HepG2 (cell line): ENCODE measurements around the gene MDH2.

Experiments used
- FOXM1 ChIP-seq: sonication (generic); formaldehyde crosslinking; IDR thresholded peaks from 2 replicates; pipeline ENCODE4 v1.5.0; 2020; ENCODE audit warnings: missing genetic modification reagents
- HCFC1 ChIP-seq: fragments of 150-350 bp; IDR thresholded peaks from 2 replicates; pipeline ENCODE4 v1.6.1; 2014; ENCODE audit warnings: low read depth, low read length
- HHEX ChIP-seq: IDR thresholded peaks from 2 replicates; pipeline ENCODE4 v1.6.1; 2016; ENCODE audit warnings: control low read depth
- POLR2AphosphoS2 ChIP-seq: IDR thresholded peaks from 2 replicates; pipeline ENCODE4 v1.6.1; 2011; ENCODE audit warnings: low read depth, low read length, improper control_type of control experiment
- POLR2AphosphoS5 ChIP-seq: IDR thresholded peaks from 2 replicates; pipeline ENCODE4 v1.6.1; 2012; ENCODE audit warnings: low read depth, low read length
- RAD51 ChIP-seq: fragments of 450-650 bp; IDR thresholded peaks from 2 replicates; pipeline ENCODE4 v1.6.1; 2016; ENCODE audit warnings: borderline replicate concordance
- SIN3A ChIP-seq: IDR thresholded peaks from 2 replicates; pipeline ENCODE4 v1.6.1; 2011; ENCODE audit warnings: low read depth, mild to moderate bottlenecking, control low read depth, low read length, borderline replicate concordance
- ZKSCAN1 ChIP-seq: fragments of 150-350 bp; IDR thresholded peaks from 2 replicates; pipeline ENCODE4 v1.6.1; 2014; ENCODE audit warnings: low read length
- ZNF713 ChIP-seq: sonication (generic); formaldehyde crosslinking; IDR thresholded peaks from 2 replicates; pipeline ENCODE4 v1.4.0; 2020; ENCODE audit warnings: mild to moderate bottlenecking, missing genetic modification reagents
- ZNF782 ChIP-seq: sonication (generic); formaldehyde crosslinking; IDR thresholded peaks from 2 replicates; pipeline ENCODE4 v1.4.0; 2020; ENCODE audit warnings: missing genetic modification reagents, mild to moderate bottlenecking, borderline replicate concordance
- ZNF792 ChIP-seq: IDR thresholded peaks from 2 replicates; pipeline ENCODE4 v1.6.1; 2016
- TF ChIP-seq, protein P1 (sequence below): sonication (generic); formaldehyde crosslinking; IDR thresholded peaks from 2 replicates; pipeline ENCODE4 v1.9.0; 2021; ENCODE audit warnings: missing genetic modification reagents, mild to moderate bottlenecking, borderline replicate concordance

DNA sequence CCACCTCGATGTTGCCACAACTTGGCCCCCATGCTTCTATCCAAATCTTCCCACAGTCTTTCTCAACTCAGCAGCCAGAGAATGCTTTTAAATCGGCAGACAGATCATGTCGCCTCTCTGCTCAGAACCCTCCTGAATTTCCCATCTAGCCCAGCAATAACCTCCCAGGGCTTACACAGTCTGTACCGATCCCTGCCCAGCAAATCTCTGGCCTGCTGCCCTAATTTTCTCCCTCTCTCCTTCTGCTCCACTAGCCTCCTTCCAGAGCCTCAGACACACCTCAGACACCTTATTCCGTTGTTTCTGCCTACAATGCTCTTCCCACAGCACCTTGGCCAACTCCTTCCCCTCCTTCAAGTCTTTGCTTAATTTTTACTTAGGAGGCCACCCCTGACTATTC lies 32.3 kb downstream of the MDH2 start:
- TF ChIP-seq, protein P1, sequence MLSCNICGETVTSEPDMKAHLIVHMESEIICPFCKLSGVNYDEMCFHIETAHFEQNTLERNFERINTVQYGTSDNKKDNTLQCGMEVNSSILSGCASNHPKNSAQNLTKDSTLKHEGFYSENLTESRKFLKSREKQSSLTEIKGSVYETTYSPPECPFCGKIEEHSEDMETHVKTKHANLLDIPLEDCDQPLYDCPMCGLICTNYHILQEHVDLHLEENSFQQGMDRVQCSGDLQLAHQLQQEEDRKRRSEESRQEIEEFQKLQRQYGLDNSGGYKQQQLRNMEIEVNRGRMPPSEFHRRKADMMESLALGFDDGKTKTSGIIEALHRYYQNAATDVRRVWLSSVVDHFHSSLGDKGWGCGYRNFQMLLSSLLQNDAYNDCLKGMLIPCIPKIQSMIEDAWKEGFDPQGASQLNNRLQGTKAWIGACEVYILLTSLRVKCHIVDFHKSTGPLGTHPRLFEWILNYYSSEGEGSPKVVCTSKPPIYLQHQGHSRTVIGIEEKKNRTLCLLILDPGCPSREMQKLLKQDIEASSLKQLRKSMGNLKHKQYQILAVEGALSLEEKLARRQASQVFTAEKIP = no peak
- no peak for TF ChIP-seq FOXM1 (CRISPR knock-in tag)
- no peak; the same call in 1 of the 2 replicates for TF ChIP-seq POLR2AphosphoS5
- no peak for TF ChIP-seq POLR2AphosphoS2
- no peak for TF ChIP-seq ZNF792
- TF ChIP-seq HCFC1 = no peak
- TF ChIP-seq ZKSCAN1 = no peak
- no peak for TF ChIP-seq ZNF713 (CRISPR knock-in tag)
- TF ChIP-seq HHEX (CRISPR knock-in tag) = no peak
- no peak for TF ChIP-seq ZNF782
- TF ChIP-seq RAD51 = no peak
- no peak for TF ChIP-seq SIN3A
